Central memory CD8-positive, alpha-beta T cell (primary cell): ENCODE results near the gene NDP.

ENCODE experiments used
- ATAC-seq: fragments of 150-1000 bp; cut with Tn5 transposase; replicated peaks from 2 replicates; pipeline ENCODE4 v1.10.0; 2022; ENCODE audit warnings: mild to moderate bottlenecking, moderate FRiP score, moderate number of reproducible peaks; ENCODE audit not compliant: poor library complexity, severe bottlenecking; ENCODE audit errors: extremely low read depth
- DNase-seq, 2 donors: peaks; one replicate each; pipeline ENCODE4 v3.0.0; 2021; ENCODE audit warnings: low spot score in 2 of 2
- H3K27ac Mint-ChIP-seq: one replicate; pipeline ENCODE4 v1.8.0; 2022; ENCODE audit warnings: low read depth, mild to moderate bottlenecking, moderate library complexity, mixed read lengths
- H3K27me3 Mint-ChIP-seq: one replicate; pipeline ENCODE4 v1.8.0; 2022; ENCODE audit warnings: mixed read lengths
- H3K36me3 Mint-ChIP-seq: one replicate; pipeline ENCODE4 v1.8.0; 2022; ENCODE audit warnings: mild to moderate bottlenecking, moderate library complexity, mixed read lengths; ENCODE audit not compliant: insufficient read depth
- H3K4me1 Mint-ChIP-seq: one replicate; pipeline ENCODE4 v1.8.0; 2022; ENCODE audit warnings: mixed read lengths
- H3K4me3 Mint-ChIP-seq: one replicate; pipeline ENCODE4 v1.8.0; 2022; ENCODE audit warnings: mild to moderate bottlenecking, moderate library complexity, mixed read lengths
- H3K9me3 Mint-ChIP-seq: one replicate; pipeline ENCODE4 v1.8.0; 2022; ENCODE audit warnings: mixed read lengths

The NDP gene

DNA sequence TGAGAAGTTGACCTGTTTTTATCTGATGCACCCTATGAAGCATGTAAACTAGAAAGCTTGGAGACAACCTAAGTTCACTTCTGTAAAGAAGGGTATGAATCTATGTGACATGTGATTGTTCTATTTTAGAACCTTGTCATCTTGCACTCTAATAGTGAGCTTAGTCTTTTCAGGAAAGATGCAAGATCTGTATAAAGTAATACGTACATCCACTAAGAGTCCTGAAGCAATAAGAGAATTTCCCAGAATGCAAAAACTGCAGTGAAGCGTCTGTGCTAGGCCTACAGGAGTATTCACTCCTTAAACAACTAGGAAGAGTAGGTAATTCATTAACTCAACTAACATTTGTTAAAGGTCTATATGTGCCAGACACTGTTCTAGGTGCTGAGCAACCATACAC, 23.3 kb upstream of the NDP start:
- no peak overlapping the region for H3K27ac Mint-ChIP-seq
- peaks cover 10% of the 10 kb centered on the region for H3K27me3 Mint-ChIP-seq
- no peaks in the 10 kb centered on the region for H3K36me3 Mint-ChIP-seq
- no peak overlapping the region for H3K4me3 Mint-ChIP-seq
- H3K9me3 Mint-ChIP-seq, result no peaks in the 10 kb centered on the region
- no peak for DNase-seq
- H3K4me1 Mint-ChIP-seq, result no peaks in the 10 kb centered on the region
- no peak for ATAC-seq

DNA sequence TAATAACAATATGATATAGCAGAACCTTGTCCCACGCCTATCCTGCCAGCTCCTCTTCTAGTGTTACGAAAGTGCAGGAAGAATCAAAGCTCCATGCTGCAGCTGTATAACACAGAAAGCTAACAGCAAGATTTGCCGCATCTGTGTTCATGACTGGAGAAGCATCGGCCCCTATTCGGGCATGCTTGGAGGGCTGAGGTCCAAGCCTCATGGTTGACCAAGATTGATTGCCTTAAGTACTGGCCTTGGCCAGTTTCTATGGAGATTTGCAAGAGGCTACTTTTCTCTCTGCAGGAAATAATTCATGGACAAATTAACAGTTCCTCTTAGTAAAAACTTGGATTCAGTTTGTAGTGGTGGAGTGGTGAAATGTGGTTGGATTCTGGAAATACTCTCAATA, 12.9 kb upstream of the NDP start:
- Mint-ChIP-seq H3K27me3 (no peaks in the 10 kb centered on the region), H3K36me3 (no peaks in the 10 kb centered on the region), H3K27ac (no peak overlapping the region), H3K4me1 (no peaks in the 10 kb centered on the region), H3K4me3 (no peak overlapping the region), H3K9me3 (no peaks in the 10 kb centered on the region)
- DNase-seq (no peak), ATAC-seq (no peak)

DNA sequence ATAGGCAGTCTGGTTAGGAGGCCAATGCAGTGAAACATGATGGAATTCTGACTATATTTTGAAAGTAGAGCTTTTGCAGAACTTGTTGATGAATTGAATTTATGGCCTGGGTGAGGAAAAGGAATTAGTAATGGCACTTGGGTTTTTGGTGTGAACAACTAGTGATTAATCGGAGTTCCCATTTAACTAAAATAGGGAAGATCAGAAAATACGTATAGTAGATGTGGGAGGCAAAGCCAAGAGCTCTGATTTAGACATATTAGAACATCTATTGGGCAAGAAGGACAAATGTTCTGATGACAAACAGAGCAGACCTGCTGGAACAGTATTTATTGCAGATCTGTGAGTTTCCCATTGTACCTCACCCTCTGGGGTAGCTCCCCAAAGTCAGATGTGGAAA, 12.3 kb upstream of the NDP start:
- ATAC-seq, result no peak
- Mint-ChIP-seq H3K27me3 (no peaks in the 10 kb centered on the region), H3K4me1 (no peaks in the 10 kb centered on the region), H3K4me3 (no peak overlapping the region), H3K9me3 (no peaks in the 10 kb centered on the region), H3K27ac (no peak overlapping the region), H3K36me3 (no peaks in the 10 kb centered on the region)
- DNase-seq, result no peak

DNA sequence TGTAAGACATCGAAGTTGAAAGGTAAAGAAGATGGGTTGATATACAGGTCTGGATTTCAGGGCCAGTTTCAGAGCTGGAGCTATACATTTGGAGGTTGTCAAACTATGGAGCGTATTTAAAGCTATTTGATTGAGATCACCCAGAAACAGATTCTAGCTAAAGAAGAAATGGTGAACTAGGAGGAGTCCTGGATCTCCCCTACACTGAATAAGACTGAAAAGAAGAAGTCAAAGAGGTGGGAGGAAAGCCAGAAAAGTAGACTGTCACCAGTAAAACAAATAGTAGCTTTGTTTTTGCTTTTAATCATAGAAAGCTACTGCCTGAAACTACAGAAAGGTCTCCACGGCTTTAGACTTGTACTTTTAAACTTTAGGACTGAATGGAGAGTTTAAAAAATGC, 5.0 kb upstream of the NDP start:
- Mint-ChIP-seq H3K27ac (no peak overlapping the region), H3K9me3 (no peaks in the 10 kb centered on the region), H3K4me3 (no peak overlapping the region), H3K27me3 (peaks cover 5% of the 10 kb centered on the region), H3K36me3 (no peaks in the 10 kb centered on the region), H3K4me1 (no peaks in the 10 kb centered on the region)
- no peak for ATAC-seq
- DNase-seq, result no peak

DNA sequence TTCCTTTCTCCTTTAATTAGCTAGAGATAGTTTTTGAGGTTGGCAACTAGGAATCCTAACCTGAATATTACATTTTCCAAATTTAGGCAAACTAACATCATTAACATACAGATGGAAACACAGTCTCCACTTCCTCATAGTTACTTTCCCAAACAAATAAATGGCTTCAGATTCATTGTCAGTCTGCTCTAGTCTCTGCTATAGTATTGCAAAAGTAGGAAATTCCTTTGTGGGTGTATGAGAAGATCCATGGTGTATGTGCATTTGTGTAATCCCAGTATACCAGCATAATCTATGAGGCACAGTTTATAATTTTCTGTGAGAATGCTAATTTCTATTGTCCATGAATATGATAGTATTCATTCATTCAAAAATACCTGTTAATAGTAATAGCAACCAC, 3.0 kb upstream of the NDP start:
- DNase-seq (no peak), ATAC-seq (no peak)
- Mint-ChIP-seq H3K27ac (no peak overlapping the region), H3K4me3 (no peak overlapping the region), H3K27me3 (peaks cover 19% of the 10 kb centered on the region), H3K9me3 (no peaks in the 10 kb centered on the region), H3K36me3 (no peaks in the 10 kb centered on the region), H3K4me1 (no peaks in the 10 kb centered on the region)

DNA sequence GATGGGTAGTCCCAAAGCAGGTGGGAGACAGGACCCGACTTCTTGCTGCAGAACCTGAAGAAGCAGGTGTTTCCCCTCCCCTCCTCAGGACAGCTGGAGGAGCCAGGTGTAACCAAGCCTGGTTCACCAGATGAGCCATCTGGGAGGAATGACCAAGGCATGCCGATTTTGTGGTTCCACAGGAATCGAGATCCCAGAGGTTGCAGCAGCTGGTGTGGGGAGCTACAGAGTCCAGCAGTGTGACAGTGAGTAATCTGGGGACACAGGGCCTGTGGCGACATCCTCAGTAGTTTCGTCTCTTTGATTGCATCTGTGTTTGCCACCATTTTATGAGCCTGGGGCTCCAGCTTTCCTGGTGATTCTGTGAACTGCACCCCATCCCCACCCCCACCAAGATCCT, 2.6 kb upstream of the NDP start:
- Mint-ChIP-seq H3K27ac (no peak overlapping the region), H3K4me1 (no peaks in the 10 kb centered on the region), H3K9me3 (no peaks in the 10 kb centered on the region), H3K4me3 (no peak overlapping the region), H3K36me3 (no peaks in the 10 kb centered on the region), H3K27me3 (peaks cover 19% of the 10 kb centered on the region)
- ATAC-seq, result no peak
- DNase-seq, result no peak

DNA sequence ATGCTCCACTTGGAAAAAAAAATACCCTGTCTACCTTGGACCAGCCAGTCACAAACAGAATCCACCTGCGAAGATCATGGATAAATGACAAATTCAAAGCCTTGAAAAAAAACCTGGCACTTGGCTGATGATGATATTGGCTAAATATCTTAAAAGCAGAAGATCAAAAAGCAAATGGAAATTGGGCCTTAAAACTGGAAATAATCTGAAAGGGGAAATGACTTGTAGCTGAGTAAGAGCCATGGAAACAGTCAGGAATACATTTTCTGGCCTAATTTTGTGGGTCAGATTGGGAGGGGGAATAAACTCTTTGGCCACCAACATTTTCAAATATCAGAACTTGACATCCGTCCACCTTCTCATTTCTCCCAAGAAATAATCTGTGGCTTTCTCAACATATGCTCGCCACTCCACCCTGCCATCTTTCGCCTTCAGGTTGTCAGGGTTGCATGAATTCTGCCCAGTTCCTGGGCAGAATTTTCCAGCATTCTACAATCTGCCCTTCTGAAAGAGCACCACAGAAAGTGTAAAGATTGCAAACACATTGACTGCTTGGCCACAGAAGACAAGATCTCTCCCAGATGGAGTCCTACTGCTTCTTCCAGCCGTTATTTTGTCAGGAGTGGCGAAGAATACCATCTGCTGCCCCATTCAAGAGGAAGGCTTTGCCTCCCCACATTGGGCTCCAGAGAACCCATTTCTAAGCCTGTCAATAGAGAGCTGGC, 1.7 kb upstream of the NDP start:
- peaks cover 19% of the 10 kb centered on the region for H3K27me3 Mint-ChIP-seq
- H3K36me3 Mint-ChIP-seq, result no peaks in the 10 kb centered on the region
- no peaks in the 10 kb centered on the region for H3K9me3 Mint-ChIP-seq
- DNase-seq, result no peak
- H3K4me1 Mint-ChIP-seq, result no peaks in the 10 kb centered on the region
- no peak for ATAC-seq
- H3K27ac Mint-ChIP-seq, result no peak overlapping the region
- H3K4me3 Mint-ChIP-seq, result no peak overlapping the region

DNA sequence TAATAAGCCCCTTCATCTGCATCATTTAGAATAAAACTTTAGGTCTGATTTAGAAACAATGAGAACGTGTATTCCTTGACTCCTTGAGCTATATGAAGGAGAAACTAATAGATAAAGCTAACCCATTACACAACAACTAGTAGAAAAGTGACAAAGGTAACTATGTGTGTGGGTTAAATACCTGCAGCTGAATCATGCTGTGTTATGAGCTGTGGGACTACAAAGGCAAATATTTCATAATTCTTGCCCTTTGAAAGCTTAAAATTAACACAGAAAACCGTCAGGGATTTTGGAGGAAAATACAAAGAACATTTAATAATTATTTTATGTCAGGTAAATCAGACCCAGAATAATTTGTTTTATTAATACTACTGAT, 898 bp upstream of the NDP start:
- Mint-ChIP-seq H3K27ac (no peak overlapping the region), H3K9me3 (no peaks in the 10 kb centered on the region), H3K4me3 (no peak overlapping the region), H3K4me1 (no peaks in the 10 kb centered on the region), H3K36me3 (no peaks in the 10 kb centered on the region), H3K27me3 (peaks cover 19% of the 10 kb centered on the region)
- ATAC-seq, result no peak
- DNase-seq, result no peak

DNA sequence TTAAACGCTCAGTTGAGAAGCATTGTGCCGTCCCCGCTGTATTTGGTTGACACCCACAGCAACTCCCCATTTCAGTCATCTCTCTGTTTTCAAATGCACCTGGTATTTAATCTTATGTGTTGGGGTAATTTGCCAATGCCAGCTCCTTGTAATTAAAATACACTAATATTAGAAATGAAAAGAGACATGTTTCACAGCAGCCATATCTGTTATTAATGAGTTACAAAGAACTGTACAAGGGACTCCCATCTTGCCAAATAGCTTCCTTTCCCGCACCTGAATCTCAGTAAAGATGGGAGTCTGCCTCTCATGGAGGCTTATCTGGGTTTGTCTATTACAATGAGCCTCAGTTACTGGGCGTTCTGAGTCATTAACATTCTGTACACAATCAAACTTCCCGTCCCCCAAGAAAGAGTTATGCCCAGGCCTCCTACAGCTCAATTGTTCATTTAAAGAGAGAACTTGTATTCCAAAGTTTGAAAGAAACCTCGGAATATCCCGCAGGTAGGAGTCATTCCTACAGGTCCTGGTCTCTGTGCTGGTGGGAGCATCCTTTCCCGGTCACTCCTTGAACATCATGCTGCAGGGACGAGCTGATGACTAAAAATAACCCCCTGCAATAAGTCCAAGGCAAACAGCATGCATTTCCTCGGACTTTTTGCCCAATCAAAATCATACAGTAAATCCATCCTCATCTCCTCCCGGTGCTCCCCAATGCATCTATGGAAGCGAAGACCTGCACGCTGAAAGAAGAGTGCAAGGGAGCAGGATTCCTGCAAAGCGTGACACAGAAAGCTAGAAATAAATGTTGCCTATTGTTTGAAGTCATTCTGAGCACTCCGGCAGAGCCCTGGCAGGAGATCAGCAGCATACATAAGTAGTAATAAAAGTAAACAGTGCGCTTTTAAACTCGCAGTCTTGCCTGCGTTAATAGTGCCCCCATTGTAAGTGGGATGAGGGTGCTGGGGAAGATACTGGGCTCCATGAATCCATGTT, 926 bp downstream of the NDP start:
- ATAC-seq (no peak), DNase-seq (no peak)
- H3K27ac Mint-ChIP-seq, result no peak overlapping the region
- H3K4me1 Mint-ChIP-seq, result no peaks in the 10 kb centered on the region
- H3K4me3 Mint-ChIP-seq, result no peak overlapping the region
- peaks cover 19% of the 10 kb centered on the region for H3K27me3 Mint-ChIP-seq
- H3K36me3 Mint-ChIP-seq, result no peaks in the 10 kb centered on the region
- no peaks in the 10 kb centered on the region for H3K9me3 Mint-ChIP-seq

DNA sequence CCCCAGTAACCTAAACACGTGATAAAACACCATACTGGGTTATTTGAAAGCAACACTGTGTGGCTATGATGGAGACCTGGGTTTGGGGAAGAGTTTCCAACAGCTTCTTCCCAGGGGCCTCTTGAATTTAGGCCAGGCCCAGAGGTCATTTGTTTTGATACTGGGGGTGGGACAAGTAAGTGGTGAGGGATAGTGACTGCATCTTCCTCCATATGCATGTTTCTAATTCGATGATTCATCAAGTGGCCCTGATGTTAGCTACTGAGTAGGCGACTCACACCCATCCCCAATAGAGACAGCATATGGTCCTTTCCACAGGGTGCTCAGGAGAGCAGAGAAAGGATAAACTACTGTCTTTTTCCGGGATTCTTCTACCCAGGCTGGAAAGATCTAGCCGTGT, 2.7 kb downstream of the NDP start:
- ATAC-seq, result no peak
- H3K4me1 Mint-ChIP-seq, result no peaks in the 10 kb centered on the region
- H3K4me3 Mint-ChIP-seq, result no peak overlapping the region
- H3K27ac Mint-ChIP-seq, result no peak overlapping the region
- peaks cover 19% of the 10 kb centered on the region for H3K27me3 Mint-ChIP-seq
- H3K9me3 Mint-ChIP-seq, result no peaks in the 10 kb centered on the region
- DNase-seq, result no peak
- no peaks in the 10 kb centered on the region for H3K36me3 Mint-ChIP-seq

DNA sequence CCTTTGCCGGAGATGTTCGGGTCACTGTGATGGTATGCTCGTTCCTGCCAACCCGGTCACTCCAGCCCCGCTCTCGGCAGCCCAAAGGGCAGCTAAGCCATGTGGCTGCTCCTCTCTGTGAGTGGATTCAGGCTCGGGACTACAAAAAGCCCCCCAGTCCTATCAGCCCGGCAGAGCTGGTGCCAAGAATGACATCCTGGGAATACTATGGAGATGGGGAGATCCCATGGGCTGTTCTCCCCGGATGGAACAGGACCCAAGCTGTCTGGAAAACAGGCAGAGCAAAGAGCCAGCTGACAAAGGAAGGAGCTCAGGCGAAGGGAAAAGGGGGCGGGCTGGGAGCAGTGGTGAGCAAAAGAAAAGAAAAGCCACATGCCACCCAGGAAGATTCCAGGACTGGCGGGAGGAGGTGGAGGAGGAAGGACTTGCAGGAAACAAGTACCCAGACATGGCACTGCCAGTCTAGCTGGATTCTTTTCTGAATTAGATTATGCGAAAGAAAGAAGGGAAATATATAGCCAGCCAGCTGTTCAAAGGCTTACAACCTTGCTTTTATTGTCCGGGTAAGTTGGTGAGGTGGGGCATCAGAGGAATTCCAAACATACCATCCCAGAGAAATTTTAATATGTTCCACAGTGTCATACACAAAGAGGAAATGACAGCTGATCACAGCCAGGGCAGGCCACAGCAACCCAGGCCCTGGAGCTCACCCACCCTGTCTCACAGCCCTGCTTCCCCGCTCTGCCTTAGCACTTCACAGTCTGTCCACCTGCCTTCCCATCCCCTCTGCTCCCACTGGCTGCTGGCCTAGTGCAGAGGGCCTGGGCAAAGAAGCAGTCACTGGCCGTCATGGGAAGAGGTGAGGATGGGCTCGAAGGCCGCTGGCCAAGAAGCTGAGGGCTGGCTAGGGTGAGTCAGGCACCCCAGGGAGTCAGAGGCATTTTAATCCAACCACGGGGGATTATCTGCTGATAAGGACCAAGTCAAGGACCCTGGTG, 3.4 kb downstream of the NDP start:
- no peak overlapping the region for H3K27ac Mint-ChIP-seq
- H3K4me1 Mint-ChIP-seq, result no peaks in the 10 kb centered on the region
- H3K9me3 Mint-ChIP-seq, result no peaks in the 10 kb centered on the region
- H3K4me3 Mint-ChIP-seq, result no peak overlapping the region
- no peaks in the 10 kb centered on the region for H3K36me3 Mint-ChIP-seq
- DNase-seq (no peak), ATAC-seq (no peak)
- H3K27me3 Mint-ChIP-seq, result peaks cover 19% of the 10 kb centered on the region

DNA sequence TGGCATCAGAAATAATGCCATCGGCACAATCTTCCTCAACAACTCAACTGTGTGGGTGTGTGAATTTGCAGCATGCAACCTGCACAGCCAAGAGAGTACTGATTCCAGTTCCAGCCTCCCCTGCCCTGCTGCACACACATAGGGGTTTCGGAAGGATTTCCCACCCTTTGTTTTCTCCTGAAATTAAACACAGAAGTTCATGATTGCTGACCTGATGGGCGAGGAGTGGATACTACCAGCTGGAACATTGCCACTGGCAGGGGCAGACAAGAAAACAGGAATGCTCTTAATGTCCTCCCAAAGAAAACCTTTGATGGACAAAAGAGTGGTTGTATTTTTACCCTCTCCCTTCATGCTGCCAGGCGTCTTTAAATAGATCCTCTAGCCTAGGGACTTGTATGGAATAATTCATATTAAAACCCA, 4.8 kb downstream of the NDP start:
- H3K4me3 Mint-ChIP-seq, result no peak overlapping the region
- H3K27me3 Mint-ChIP-seq, result peaks cover 16% of the 10 kb centered on the region
- H3K4me1 Mint-ChIP-seq, result no peaks in the 10 kb centered on the region
- DNase-seq, result no peak
- H3K27ac Mint-ChIP-seq, result no peak overlapping the region
- no peaks in the 10 kb centered on the region for H3K9me3 Mint-ChIP-seq
- H3K36me3 Mint-ChIP-seq, result no peaks in the 10 kb centered on the region
- ATAC-seq, result no peak
